A549 (cell line): ENCODE data around the gene CASP10.

Experiments
- CTCF ChIP-seq: fragments of >200 bp; sonication (Bioruptor Twin); formaldehyde crosslinking; IDR thresholded peaks from 3 replicates; pipeline ENCODE4 v1.5.1; 2016
- POLR2A ChIP-seq: IDR thresholded peaks from 2 replicates; pipeline ENCODE4 v1.6.1; 2012; ENCODE audit warnings: mild to moderate bottlenecking, low read length
- ZFP36 ChIP-seq: fragments of 450-650 bp; IDR thresholded peaks from 2 replicates; pipeline ENCODE4 v1.6.1; 2014; ENCODE audit warnings: borderline replicate concordance; ENCODE audit not compliant: partially characterized antibody

- no peak for TF ChIP-seq CTCF
- no peak for TF ChIP-seq POLR2A
- no peak for TF ChIP-seq ZFP36
Observed at GRCh38 chr2:201171259-201171814, 11.6 kb upstream of the CASP10 start.
